ENCODE measurements around the gene FXYD4.
"Not testable (repeated sequence)": the region's sequence is repeated elsewhere in the genome, so short reads cannot be mapped to it uniquely, and the experiment has no call there.

Gene FXYD4

GRCh38 chr10:43417950-43418768 lies 46.7 kb downstream of the FXYD4 start:
- no peak overlapping the region for H3K4me3 ChIP-seq (ENCODE audit: low read depth, low read length)
- no peak overlapping the region for H3K9ac ChIP-seq (ENCODE audit: low read depth, low read length)
- H3K9me3 ChIP-seq (ENCODE audit: control insufficient read depth, insufficient read depth, low read length), result no peaks in the 10 kb centered on the region
- no peaks in the 10 kb centered on the region for H3K36me3 ChIP-seq (ENCODE audit: control insufficient read depth, insufficient read depth, low read length)
- H3K4me1 ChIP-seq (ENCODE audit: control insufficient read depth, insufficient read depth, low read length), result no peaks in the 10 kb centered on the region
- peaks cover 9% of the 10 kb centered on the region for H3K27me3 ChIP-seq (ENCODE audit: control insufficient read depth, insufficient read depth, low read length)

- H3K36me3 ChIP-seq (ENCODE audit: control insufficient read depth, insufficient read depth, low read length), result no peaks in the 10 kb centered on the region
- H3K4me3 ChIP-seq (ENCODE audit: low read depth, low read length), result peak overlapping the region; percentile 50
- no peaks in the 10 kb centered on the region for H3K9me3 ChIP-seq (ENCODE audit: control insufficient read depth, insufficient read depth, low read length)
- peaks cover 9% of the 10 kb centered on the region for H3K27me3 ChIP-seq (ENCODE audit: control insufficient read depth, insufficient read depth, low read length)
- H3K9ac ChIP-seq (ENCODE audit: low read depth, low read length), result peak overlapping the region; percentile 56
- no peaks in the 10 kb centered on the region for H3K4me1 ChIP-seq (ENCODE audit: control insufficient read depth, insufficient read depth, low read length)
These were observed 48.5 kb downstream of the FXYD4 start for GRCh38 chr10:43419997-43420368.

- H3K9me3 ChIP-seq (ENCODE audit: control insufficient read depth, insufficient read depth, low read length), result no peaks in the 10 kb centered on the region
- peaks cover 9% of the 10 kb centered on the region for H3K27me3 ChIP-seq (ENCODE audit: control insufficient read depth, insufficient read depth, low read length)
- H3K4me3 ChIP-seq (ENCODE audit: low read depth, low read length), result peak overlapping the region; percentile 50
- no peaks in the 10 kb centered on the region for H3K4me1 ChIP-seq (ENCODE audit: control insufficient read depth, insufficient read depth, low read length)
- H3K9ac ChIP-seq (ENCODE audit: low read depth, low read length), result peak overlapping the region; percentile 56
- no peaks in the 10 kb centered on the region for H3K36me3 ChIP-seq (ENCODE audit: control insufficient read depth, insufficient read depth, low read length)
These were observed 49.1 kb downstream of the FXYD4 start for GRCh38 chr10:43420369-43421200.

- Histone ChIP-seq H3K4me3 (ENCODE audit: low read depth, low read length) (peak overlapping the region; percentile 50), H3K4me1 (ENCODE audit: control insufficient read depth, insufficient read depth, low read length) (no peaks in the 10 kb centered on the region), H3K9me3 (ENCODE audit: control insufficient read depth, insufficient read depth, low read length) (no peaks in the 10 kb centered on the region), H3K36me3 (ENCODE audit: control insufficient read depth, insufficient read depth, low read length) (no peaks in the 10 kb centered on the region), H3K27me3 (ENCODE audit: control insufficient read depth, insufficient read depth, low read length) (peaks cover 9% of the 10 kb centered on the region), H3K9ac (ENCODE audit: low read depth, low read length) (no peak overlapping the region)
These were observed 49.7 kb downstream of the FXYD4 start for GRCh38 chr10:43421201-43421507.

GRCh38 chr10:43421519-43421918 lies 50.1 kb downstream of the FXYD4 start:
- Histone ChIP-seq H3K4me1 (ENCODE audit: control insufficient read depth, insufficient read depth, low read length) (no peaks in the 10 kb centered on the region), H3K4me3 (ENCODE audit: low read depth, low read length) (no peak overlapping the region), H3K36me3 (ENCODE audit: control insufficient read depth, insufficient read depth, low read length) (no peaks in the 10 kb centered on the region), H3K9ac (ENCODE audit: low read depth, low read length) (no peak overlapping the region), H3K9me3 (ENCODE audit: control insufficient read depth, insufficient read depth, low read length) (no peaks in the 10 kb centered on the region), H3K27me3 (ENCODE audit: control insufficient read depth, insufficient read depth, low read length) (peaks cover 9% of the 10 kb centered on the region)

GRCh38 chr10:43421944-43422343 lies 50.5 kb downstream of the FXYD4 start:
- not testable (repeated sequence) for H3K4me3 ChIP-seq (ENCODE audit: low read depth, low read length); H3K36me3 ChIP-seq (ENCODE audit: control insufficient read depth, insufficient read depth, low read length); H3K9me3 ChIP-seq (ENCODE audit: control insufficient read depth, insufficient read depth, low read length); H3K27me3 ChIP-seq (ENCODE audit: control insufficient read depth, insufficient read depth, low read length); H3K9ac ChIP-seq (ENCODE audit: low read depth, low read length); H3K4me1 ChIP-seq (ENCODE audit: control insufficient read depth, insufficient read depth, low read length)

- no peaks in the 10 kb centered on the region for H3K4me1 ChIP-seq (ENCODE audit: control insufficient read depth, insufficient read depth, low read length)
- H3K4me3 ChIP-seq (ENCODE audit: low read depth, low read length), result no peak overlapping the region
- H3K9me3 ChIP-seq (ENCODE audit: control insufficient read depth, insufficient read depth, low read length), result no peaks in the 10 kb centered on the region
- no peaks in the 10 kb centered on the region for H3K36me3 ChIP-seq (ENCODE audit: control insufficient read depth, insufficient read depth, low read length)
- no peak overlapping the region for H3K9ac ChIP-seq (ENCODE audit: low read depth, low read length)
- peaks cover 9% of the 10 kb centered on the region for H3K27me3 ChIP-seq (ENCODE audit: control insufficient read depth, insufficient read depth, low read length)
These were observed 53.0 kb downstream of the FXYD4 start for GRCh38 chr10:43424416-43424815.
